Rectal smooth muscle tissue (tissue), 1 donor: ENCODE data around the gene EFCAB12.

Experiments
- H3K27ac ChIP-seq: one replicate; pipeline ENCODE4 v1.7.0; 2013; ENCODE audit warnings: low read depth, low read length, inconsistent platforms
- H3K27me3 ChIP-seq: one replicate; pipeline ENCODE4 v1.7.0; 2013; ENCODE audit warnings: low read length; ENCODE audit not compliant: control insufficient read depth, insufficient read depth
- H3K36me3 ChIP-seq: one replicate; pipeline ENCODE4 v1.7.0; 2013; ENCODE audit warnings: low read length; ENCODE audit not compliant: control insufficient read depth, insufficient read depth
- H3K4me1 ChIP-seq: one replicate; pipeline ENCODE4 v1.7.0; 2013; ENCODE audit warnings: low read length; ENCODE audit not compliant: control insufficient read depth, insufficient read depth
- H3K4me3 ChIP-seq: one replicate; pipeline ENCODE4 v1.7.0; 2013; ENCODE audit warnings: low read length
- H3K9ac ChIP-seq: one replicate; pipeline ENCODE4 v1.7.0; 2013; ENCODE audit warnings: low read length

EFCAB12 gene

DNA sequence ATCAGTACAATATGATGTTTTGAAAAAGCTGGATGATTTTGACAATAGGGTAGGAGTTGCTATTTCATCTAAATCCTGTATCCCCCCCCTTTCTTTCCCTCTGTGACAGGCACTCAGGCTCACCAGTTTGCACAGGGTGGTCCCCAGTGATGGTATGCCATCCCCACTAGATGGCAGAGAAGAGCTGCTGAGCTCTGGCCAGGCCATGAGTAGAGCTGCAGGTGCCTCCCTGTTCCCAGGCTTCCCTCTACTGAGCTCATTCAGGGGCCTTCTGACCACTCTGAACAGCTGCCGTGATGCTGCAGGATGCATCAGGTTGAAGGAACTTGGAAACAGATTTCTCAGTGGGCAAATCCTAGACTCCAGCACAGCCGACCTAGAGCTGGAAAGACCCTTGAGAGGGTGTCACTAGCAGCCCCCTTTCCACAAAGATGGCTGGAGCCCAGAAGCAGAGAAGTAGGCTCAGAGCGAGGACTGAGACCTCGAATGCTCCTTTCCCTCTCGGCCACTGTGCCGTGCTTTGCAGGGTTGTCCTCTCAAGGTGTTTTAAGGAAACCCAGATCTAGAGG is 45.1 kb downstream of the EFCAB12 start:
- H3K27me3 ChIP-seq = no peaks in the 10 kb centered on the region
- H3K36me3 ChIP-seq = peaks cover 3% of the 10 kb centered on the region
- H3K4me3 ChIP-seq = no peak overlapping the region
- H3K9ac ChIP-seq = no peak overlapping the region
- no peaks in the 10 kb centered on the region for H3K4me1 ChIP-seq
- no peak overlapping the region for H3K27ac ChIP-seq

DNA sequence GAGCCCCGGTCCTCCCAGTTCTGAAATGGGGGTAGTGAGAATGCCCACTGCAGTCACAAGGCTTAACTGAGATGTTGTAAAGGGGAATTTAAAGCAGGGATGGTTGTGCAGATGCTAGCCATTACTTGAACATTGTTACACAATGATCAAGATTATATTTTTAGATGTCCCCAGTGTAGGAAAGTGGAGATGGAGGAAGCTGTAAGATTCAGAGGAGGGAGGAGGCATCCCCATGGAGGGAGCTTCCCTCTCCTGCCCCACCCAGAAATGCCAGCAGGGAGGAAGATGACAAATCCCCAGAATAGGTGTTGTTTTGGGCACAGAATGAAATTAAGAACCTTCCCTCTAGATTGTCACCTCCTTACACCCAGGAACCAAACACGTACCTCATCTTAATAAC is 46.1 kb downstream of the EFCAB12 start:
- Histone ChIP-seq H3K9ac (no peak overlapping the region), H3K27ac (no peak overlapping the region), H3K27me3 (no peaks in the 10 kb centered on the region)

DNA sequence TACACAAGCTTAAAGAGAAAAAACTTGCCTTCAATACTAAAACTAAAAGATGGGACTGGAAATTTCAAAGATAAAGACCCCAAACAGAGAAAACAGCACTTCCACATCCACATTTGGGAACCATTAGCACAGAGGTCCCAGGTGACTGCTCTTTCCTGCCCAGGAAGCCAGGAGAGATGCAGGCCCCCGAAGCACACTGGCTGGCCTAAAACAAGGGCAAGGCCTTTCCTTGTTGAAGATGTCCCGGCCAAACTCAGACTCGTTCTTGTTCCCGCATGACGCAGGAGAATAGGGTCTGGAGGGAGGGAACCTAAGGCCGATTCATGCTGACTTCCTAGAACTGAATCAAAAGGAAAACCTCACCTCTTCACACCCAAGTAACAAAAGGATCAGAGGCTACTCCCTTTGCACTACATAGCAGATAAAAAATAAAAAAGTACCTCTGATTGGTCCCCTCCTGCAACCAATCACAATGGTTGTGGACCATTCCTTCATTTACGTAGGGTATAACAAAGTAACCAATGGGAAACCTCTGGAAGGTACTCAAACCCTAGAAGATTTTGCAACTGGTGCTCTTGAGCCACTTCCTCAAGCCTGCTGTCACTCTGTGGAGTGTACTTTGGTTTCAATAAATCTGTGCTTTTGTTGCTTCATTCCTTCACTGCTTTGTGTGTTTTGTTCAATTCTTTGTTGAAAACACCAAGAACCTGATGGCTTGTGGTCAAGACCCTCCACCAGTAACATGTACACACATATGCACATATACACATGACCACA is 48.7 kb downstream of the EFCAB12 start:
- Histone ChIP-seq H3K36me3 (no peaks in the 10 kb centered on the region), H3K27me3 (no peaks in the 10 kb centered on the region), H3K4me3 (no peak overlapping the region), H3K9ac (no peak overlapping the region), H3K4me1 (no peaks in the 10 kb centered on the region), H3K27ac (no peak overlapping the region)

More for the DNA sequence above, 46.1 kb downstream of the EFCAB12 start:
- Histone ChIP-seq H3K36me3 (no peaks in the 10 kb centered on the region), H3K4me1 (no peaks in the 10 kb centered on the region), H3K4me3 (no peak overlapping the region)

DNA sequence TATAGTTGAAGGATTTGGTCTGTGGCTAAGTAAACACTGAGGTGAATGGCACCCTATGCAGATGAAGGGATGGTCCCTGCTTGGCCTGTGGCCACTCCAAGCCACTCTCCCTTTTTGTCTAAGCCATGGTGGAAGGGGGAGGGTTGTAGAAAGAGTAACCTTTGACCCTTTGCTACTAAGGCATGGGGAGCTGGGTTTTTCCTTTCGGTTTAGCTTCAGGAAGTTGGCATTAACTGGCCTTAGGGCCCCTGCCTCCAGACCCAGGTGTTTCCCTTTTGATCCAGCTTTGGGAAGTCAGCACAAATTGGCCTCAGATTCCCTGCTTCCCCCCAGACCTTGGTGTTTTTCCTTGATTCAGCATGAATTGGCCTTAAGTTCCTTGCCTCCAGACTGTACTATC is 49.5 kb downstream of the EFCAB12 start:
- no peak overlapping the region for H3K9ac ChIP-seq
- no peak overlapping the region for H3K4me3 ChIP-seq
- H3K4me1 ChIP-seq = no peaks in the 10 kb centered on the region
- H3K27ac ChIP-seq = no peak overlapping the region
- H3K27me3 ChIP-seq = no peaks in the 10 kb centered on the region
- no peaks in the 10 kb centered on the region for H3K36me3 ChIP-seq

DNA sequence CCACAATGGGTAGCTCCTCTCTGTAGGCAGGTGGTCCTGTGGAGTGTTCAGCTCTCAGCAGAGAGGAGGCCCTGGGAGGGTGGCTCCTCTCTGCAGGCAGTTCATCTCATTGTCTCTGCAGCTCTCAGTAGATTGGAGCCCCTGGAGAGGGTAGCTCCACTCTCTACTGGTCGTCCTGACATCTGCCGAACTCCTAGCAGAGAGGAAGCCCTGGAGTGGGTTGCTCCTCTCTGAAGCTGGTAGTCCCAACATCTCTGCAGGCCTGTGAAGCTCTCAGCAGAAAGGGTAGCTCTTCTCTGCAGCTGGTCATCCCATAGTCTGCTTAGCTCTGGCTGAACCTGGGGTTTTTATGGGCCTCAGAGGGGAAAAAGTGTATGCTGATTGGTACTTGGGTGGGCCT is 50.8 kb downstream of the EFCAB12 start:
- no peaks in the 10 kb centered on the region for H3K4me1 ChIP-seq
- no peak overlapping the region for H3K4me3 ChIP-seq
- no peaks in the 10 kb centered on the region for H3K27me3 ChIP-seq
- no peaks in the 10 kb centered on the region for H3K36me3 ChIP-seq
- H3K27ac ChIP-seq = no peak overlapping the region
- H3K9ac ChIP-seq = no peak overlapping the region

DNA sequence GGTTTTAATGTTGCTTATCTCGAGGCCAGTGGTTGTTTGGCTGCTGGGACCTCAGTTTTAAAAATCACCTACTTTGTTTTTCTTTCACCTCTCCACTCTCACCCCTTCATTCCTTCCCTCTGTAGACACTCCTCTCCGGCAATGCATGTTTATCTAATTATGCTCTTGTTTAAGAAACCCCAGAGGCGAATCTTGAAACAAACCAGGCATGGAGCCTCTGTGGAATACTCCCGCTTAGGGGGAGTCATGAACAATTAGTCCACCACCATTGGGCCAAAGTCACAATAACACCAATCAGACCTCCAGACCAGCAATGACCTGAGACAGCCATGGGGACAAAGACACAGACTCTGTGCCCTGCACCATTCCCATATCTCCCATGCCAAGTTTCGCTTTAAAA is 53.3 kb downstream of the EFCAB12 start:
- H3K27me3 ChIP-seq = no peaks in the 10 kb centered on the region

DNA sequence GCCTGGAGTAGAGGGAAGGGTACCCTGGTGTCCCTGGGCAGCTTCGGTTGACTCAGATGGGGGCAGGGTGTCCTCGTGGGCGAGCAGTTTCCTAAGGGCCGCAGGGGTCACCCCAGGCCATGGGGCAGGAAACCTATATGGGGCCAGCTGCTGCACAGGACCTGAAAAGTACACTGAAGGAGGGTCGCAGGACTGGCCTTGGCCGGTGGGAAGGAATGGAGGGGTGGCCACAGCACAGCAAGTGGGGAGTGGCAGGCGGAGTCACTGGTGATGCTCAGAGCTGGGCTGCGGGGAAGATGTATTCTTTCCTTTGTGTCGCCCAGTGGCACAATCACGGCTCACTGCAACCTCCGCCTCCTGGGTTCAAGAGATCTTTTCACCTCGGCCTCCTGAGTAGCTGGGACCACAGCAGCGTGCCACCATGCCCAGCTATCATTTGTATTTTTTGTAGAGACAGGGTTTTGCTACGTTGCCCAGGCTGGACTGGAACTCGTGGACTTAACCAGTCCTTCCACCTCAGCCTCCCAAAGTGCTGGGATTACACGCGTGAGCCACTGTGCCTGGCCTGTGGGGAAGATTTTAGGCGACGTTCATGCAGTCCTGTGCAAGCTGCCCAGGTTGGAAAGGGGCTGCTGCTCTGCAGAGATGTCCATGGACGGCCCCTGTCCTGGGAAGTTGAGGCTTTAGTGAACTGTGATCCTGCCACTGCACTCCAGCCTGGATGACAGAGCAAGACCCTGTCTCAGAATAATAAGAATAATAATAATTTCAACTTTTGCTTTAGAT is 57.2 kb downstream of the EFCAB12 start:
- no peak overlapping the region for H3K9ac ChIP-seq
- H3K36me3 ChIP-seq = no peaks in the 10 kb centered on the region
- no peak overlapping the region for H3K27ac ChIP-seq
- H3K4me1 ChIP-seq = no peaks in the 10 kb centered on the region
- H3K4me3 ChIP-seq = no peak overlapping the region
- no peaks in the 10 kb centered on the region for H3K27me3 ChIP-seq

More for the DNA sequence above, 53.3 kb downstream of the EFCAB12 start:
- Histone ChIP-seq H3K9ac (no peak overlapping the region), H3K4me3 (no peak overlapping the region), H3K27ac (no peak overlapping the region), H3K36me3 (no peaks in the 10 kb centered on the region), H3K4me1 (no peaks in the 10 kb centered on the region)

DNA sequence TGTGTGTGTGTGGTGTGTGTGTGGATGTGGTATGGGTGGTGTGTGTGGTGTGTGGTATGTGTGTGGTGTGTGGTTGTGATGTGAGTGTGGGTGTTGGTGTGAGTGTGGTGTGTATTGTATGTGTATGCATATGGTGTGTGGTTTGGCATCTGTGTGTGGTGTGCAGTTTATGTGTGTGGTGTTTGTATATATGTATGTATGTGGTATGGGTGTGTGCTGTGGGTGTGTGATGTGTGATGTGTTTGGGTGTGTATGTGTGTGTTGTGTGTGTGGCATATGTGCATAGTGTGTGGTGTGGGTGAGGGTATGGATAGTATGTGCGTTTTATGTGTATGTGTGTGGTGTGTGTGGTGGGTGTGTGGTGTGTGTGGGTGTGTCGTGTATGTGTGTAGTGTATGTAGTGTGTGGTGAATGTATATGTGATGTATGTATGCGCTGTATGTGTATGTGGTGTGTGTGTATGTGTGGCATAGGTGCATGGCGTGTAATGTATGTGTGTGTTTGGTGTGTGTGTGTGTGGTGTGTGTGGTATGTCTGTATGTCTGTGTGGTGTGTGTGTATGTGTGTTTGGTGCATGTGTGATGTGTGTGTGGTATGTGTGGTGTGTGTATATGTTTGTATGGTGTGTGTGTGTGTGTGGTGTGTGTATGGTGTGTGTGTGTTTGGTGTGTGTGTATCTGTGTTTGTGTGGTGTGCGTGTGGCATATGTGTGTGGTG is 58.0 kb downstream of the EFCAB12 start:
- Histone ChIP-seq H3K27me3 (no peaks in the 10 kb centered on the region), H3K27ac (no peak overlapping the region), H3K4me3 (no peak overlapping the region), H3K9ac (no peak overlapping the region), H3K36me3 (no peaks in the 10 kb centered on the region), H3K4me1 (no peaks in the 10 kb centered on the region)

DNA sequence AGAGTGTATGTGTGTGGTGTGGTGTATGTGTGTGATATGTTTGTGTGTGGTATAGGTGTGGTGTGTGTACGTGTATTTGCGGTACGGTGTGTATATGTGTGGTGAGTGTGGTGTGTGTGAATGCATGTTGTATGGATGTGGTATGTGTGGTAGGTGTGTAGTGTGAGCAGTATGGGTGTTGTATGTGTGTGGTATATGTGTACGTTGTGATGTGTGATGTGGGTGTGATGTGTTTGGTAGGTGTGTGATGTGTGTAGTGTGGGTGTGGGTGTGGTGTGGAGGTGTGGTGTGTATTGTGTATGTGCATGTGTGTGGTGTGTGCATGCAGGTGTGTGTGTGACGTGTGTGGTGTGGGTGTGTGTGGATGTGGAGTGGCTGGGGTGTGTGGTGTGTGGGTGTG is 58.7 kb downstream of the EFCAB12 start:
- no peak overlapping the region for H3K9ac ChIP-seq
- H3K4me3 ChIP-seq = no peak overlapping the region
- no peak overlapping the region for H3K27ac ChIP-seq
- H3K4me1 ChIP-seq = no peaks in the 10 kb centered on the region
- no peaks in the 10 kb centered on the region for H3K27me3 ChIP-seq
- H3K36me3 ChIP-seq = no peaks in the 10 kb centered on the region

DNA sequence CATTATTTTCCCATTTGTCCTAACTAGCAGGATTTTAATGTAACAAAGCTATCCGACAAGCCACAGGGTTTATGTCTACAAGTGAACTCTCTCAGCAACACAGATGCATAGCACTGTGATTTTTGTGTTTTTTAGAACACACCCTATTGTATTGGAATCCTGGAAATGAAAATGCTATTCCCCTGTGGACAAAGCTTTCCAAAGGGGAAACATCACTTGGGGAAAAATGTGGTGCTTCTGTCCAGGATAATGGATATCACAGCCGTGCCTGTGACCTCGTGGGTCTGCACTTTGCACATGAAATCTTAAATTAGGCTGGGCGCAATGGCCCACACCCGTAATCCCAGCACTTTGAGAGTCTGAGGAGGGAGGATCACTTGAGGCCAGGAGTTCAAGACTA is 60.6 kb downstream of the EFCAB12 start:
- no peak overlapping the region for H3K27ac ChIP-seq

DNA sequence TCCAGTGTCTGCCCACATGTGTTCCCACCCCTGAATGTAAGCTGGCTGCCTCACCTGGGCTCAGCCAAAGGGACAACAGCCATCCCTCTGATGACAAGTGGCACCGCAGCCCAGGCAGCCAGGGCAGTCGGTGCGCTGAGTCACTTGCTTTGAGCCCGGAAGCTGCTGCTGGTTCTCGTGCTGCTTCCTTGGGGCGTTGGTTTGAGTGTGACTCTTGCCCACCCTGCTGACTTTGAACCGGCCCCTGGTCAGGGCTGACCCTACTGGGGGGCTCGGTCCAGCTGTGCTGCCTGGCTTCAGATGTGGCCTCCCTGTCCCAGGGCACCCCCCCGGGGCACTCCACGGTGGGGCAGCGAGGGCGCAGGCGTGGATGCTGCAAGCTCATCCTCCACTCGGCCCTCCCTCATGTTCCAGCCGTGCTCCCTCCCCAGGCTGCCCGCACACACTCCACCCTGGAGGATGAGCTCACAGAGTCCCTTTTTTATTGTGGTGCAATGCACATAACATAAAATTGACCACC is 62.1 kb downstream of the EFCAB12 start:
- Histone ChIP-seq H3K9ac (no peak overlapping the region), H3K4me3 (no peak overlapping the region), H3K27me3 (no peaks in the 10 kb centered on the region), H3K4me1 (no peaks in the 10 kb centered on the region), H3K36me3 (no peaks in the 10 kb centered on the region), H3K27ac (no peak overlapping the region)

More for the DNA sequence above, 60.6 kb downstream of the EFCAB12 start:
- Histone ChIP-seq H3K36me3 (no peaks in the 10 kb centered on the region), H3K27me3 (no peaks in the 10 kb centered on the region), H3K9ac (no peak overlapping the region), H3K4me1 (no peaks in the 10 kb centered on the region), H3K4me3 (no peak overlapping the region)
